Right lobe of liver (tissue), 4 donors: ENCODE measurements around the gene MINK1.

Source experiments
- POLR2A ChIP-seq: fragments of 450-650 bp; IDR thresholded peaks from one replicate; pipeline ENCODE4 v1.6.1; 2017; ENCODE audit warnings: antibody characterized with exemption, mild to moderate bottlenecking
- TF ChIP-seq, protein P1 (sequence below), 4 donors: fragments of 200-600 bp in 3 of 4; fragments of 450-650 bp in 1 of 4; IDR thresholded peaks; one replicate each; pipeline versions ENCODE4 v1.5.1 to v1.8.0; 2016 to 2022; ENCODE audit warnings: antibody characterized with exemption in 4 of 4, mild to moderate bottlenecking in 2 of 4
- donor health status: DM: no; HTN: no; CAD: no.
- donor health status: DM: no; HTN: no; CAD: no.
- donor health status: DM: no; HTN: yes; CAD: no.

DNA sequence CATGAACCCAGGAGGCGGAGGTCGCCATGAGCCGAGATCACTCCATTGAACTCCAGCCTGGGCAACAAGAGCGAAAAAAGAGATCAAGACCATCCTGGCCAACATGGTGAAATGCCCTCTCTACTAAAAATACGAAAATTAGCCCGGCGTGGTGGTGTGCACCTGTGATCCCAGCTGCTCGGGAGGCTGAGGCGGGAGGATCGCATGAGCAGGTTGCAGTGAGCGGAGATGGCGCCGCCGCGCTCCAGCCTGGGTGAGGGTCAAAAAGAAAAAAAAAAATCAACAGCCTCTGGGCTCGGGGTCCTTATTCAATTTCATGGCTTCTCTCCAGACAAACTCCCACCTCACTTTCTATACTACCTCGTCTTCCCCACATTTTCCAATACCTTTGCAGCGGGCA lies 95.7 kb downstream of the MINK1 start:
- TF ChIP-seq, protein P1, sequence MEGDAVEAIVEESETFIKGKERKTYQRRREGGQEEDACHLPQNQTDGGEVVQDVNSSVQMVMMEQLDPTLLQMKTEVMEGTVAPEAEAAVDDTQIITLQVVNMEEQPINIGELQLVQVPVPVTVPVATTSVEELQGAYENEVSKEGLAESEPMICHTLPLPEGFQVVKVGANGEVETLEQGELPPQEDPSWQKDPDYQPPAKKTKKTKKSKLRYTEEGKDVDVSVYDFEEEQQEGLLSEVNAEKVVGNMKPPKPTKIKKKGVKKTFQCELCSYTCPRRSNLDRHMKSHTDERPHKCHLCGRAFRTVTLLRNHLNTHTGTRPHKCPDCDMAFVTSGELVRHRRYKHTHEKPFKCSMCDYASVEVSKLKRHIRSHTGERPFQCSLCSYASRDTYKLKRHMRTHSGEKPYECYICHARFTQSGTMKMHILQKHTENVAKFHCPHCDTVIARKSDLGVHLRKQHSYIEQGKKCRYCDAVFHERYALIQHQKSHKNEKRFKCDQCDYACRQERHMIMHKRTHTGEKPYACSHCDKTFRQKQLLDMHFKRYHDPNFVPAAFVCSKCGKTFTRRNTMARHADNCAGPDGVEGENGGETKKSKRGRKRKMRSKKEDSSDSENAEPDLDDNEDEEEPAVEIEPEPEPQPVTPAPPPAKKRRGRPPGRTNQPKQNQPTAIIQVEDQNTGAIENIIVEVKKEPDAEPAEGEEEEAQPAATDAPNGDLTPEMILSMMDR (IDR thresholded peaks at IDR 0.05): no peak
- no peak for TF ChIP-seq POLR2A
